NCI-H1417 treated with DMSO at 0.1 percent for 48 hours (cell line): ENCODE results near the gene EPC1.
"Not testable (repeated sequence)": the region's sequence is repeated elsewhere in the genome, so short reads cannot be mapped to it uniquely, and the experiment has no call there.

Experiments used
- DNase-seq: peaks from one replicate; lab custom pipeline; 2025; lab: John Stamatoyannopoulos, UW

The EPC1 gene

GRCh38 chr10:32372000-32372875 lies 25.3 kb upstream of the EPC1 start:
- DNase-seq, result no peak

- no peak for DNase-seq
Measured at GRCh38 chr10:32371101-32371500, 24.1 kb upstream of the EPC1 start.

DNA sequence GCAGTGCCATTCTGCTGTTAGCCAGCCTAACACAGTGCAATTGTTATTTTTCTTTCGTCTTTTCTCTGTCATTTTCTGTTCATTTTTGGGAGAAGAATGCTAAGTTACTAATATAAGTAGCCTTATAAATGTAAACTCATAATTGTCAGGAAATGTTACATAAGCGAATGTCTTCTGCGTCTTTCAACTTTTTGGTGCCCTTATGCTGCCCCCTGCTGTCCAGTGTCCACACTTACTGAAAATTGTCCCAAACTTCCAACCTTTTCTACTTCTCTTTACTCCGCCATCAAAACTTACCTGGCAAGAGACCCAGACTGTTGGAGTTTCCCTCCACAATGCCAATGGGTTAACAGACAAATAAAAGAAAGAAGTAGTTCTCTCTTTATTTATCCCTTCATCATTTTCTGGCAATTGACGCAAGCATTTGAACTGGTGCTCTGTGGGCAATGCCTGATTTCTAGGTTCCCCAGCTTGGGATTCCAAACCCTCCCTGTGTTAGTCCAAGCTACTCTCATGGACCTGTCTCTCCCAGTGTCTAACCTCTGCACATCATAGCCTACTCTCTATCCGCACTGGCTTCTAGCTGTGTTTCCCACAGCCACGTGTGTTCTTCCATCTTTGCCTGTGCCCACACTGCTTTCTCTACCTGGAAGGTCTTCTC lies 21.0 kb upstream of the EPC1 start:
- no peak for DNase-seq

- DNase-seq, result no peak
Measured at GRCh38 chr10:32366588-32366987, 19.6 kb upstream of the EPC1 start.

DNA sequence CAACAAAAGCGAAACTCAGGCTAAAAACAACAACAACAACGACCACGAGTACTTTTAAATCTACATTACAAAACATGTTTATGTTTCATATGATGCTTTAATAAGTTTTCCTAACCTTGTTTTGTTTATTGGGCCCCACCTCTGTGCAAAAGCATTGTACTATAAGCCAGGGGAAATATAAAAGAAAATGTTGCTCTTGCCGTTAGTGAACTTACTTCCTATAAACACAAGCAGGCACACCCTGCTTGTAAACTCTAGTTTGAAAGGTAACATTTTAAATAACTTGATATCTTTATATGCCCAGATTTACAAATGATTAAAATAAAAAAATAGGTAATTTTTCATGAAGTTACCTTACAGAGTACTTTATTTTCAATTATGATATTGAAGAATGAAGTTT lies 19.2 kb upstream of the EPC1 start:
- DNase-seq, result no peak

DNA sequence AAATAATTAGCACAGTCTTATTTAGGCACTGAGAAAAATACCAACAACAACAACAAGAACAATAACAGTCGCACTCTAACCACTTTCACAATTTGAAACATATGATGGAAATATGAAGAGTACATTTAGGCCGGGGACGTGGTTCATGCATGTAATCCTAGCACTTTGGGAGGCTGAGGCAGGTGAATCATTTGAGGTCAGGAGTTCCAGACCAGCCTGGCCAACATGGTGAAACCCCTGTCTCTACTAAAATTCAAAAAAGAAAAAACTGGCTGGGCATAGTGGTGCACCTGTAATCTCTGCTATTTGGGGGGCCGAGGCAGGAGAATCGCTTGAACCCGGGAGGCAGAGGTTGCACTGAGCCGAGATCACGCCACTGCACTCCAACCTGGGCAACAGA lies 18.4 kb upstream of the EPC1 start:
- DNase-seq, result not testable (repeated sequence)

DNA sequence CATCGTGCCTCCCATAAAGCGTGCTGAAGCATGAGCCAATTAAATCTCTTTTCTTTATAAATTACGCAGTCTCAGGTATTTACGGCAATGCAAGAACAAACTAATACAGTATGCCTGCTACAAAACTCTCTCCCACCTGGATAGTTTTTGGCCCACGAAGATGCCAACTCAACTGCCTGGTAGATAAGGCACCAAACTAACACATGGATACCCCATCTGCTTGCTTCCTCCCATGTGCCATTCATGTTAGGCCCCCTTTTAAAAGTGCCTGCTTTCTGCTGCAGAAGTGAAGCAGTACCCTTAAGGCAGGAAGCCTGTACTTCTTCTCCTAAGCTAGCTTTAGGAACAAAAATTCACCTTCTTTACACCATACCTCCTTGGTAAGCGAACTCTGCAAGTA lies 15.6 kb upstream of the EPC1 start:
- DNase-seq, result no peak

DNA sequence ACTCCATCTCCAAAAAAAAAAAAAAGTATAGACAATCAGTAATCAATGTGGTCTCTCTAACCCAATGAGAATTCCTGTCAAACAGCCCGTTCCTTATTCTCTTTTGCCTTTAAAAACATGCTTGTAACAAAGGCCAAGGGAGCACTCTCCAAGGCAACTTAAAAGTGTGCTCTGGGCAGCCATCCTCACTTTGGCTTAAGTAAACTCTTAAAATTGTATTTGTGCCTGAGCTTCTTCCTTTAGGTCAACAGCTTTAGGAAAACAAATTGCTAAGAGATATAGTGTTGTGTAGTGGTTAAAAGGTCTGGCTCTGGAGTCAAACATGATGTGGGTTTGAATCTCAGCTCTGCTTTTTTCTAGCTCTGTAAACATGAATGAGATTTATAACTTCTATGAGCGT lies 13.9 kb upstream of the EPC1 start:
- DNase-seq, result no peak

- no peak for DNase-seq
Measured at GRCh38 chr10:32360241-32360640, 13.3 kb upstream of the EPC1 start.

DNA sequence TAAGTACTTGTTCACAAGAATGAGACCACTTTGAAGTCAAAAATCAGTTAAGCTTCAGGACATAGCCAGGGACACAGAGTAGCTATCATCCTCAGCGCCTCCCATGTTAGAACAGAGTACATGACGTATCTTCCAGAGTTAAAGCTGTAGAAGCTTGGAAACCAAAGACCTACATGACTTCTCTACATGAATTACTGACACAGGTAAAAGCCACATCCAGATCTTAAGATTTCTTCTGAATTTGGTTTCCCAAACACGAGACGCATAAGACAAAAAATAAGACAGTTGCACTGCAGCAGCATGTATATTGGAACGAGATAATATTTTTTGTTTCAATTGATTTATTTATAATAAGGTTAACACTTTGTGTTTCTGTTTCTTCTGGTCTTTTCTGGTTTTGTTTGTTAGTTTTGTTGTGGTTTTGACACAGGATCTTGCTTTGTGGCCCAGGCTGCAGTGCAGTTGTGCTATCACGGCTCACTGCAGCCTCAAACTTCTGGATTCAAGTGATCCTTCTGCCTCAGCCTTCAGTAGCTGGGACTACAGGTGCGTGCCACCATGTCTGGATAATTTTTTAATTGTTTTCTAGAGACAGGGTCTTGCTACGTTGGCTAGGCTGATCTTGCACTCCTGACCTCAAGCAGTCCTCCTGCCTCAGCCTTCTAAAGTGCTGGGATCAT lies 10.2 kb upstream of the EPC1 start:
- no peak for DNase-seq

DNA sequence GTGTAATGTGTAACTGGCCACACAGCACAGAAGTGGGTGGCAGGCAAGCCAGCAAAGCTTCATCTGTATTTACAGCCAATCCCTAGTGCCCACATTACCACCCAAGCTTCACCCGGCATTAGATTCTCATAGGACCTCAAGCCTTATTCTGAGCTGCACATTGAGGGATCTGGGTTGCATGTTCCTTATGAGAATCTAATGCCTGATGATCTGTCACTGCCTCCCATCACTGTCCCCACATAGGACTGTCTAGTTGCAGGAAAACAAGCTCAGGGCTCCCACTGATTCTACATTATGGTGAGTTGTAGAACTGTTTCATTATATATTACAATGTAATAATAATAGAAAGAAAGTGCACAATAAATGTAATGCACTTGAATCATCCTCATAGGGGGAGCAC lies 7.7 kb upstream of the EPC1 start:
- DNase-seq, result not testable (repeated sequence)

DNA sequence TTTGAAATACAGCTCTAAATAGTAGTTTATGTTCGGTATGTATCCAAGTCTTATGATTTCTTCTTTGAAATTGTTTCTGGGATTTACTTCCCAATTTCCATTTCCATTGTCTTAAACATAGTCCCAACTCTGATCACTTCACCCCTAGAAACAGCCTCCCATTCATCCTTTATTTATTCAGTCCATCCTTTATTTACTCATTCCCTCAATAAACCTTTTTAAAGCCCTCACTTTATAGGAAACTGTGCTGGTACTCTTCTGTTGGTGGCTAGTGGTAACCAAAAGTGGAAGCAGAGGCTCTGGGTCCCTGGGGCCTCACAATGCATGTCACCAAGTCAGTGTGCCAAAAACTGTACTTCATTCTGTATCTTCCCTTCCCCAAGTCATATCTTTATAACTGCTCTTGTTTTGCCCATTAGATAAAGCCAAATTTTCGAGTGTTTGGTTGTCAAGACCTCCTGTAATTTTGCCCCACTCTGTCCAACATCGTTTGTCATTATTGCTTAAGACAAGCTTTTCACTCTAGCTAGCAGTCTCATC lies 3.9 kb upstream of the EPC1 start:
- no peak for DNase-seq

DNA sequence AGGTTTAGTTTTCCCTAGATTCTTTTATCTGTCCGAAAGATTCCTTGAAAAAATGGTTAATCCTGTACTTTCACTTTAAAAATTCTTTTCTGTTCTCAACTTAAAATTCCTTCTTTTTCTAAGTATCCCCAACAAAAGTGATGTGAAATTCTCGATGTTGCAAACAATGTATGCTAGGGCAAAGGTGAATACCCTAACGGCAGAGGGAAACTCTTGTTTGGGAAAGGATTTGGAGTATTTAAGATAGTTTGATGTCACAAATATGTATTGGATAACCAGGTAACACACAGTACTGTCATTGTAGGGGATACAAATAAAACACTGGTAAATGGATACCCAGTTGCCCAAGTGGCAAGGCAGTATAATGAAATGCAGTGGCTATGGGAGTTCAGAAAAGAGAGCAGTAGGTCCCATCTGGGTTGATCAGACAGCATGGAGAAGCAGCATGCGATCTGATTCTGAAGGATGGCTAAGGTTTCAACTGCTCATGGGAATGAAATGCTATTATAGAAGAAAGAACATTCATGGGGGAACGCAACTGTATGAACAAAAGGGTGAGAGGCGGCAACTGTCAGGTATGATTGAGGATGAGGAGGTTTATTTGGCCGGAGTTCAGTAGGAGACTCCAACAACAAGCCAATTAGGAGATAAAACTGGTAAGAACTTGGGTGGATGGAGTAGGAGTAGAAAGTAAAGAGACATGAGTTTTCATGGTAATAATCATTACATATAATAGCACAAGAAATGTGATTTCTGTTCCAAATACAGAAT lies 3.2 kb upstream of the EPC1 start:
- DNase-seq, result no peak

DNA sequence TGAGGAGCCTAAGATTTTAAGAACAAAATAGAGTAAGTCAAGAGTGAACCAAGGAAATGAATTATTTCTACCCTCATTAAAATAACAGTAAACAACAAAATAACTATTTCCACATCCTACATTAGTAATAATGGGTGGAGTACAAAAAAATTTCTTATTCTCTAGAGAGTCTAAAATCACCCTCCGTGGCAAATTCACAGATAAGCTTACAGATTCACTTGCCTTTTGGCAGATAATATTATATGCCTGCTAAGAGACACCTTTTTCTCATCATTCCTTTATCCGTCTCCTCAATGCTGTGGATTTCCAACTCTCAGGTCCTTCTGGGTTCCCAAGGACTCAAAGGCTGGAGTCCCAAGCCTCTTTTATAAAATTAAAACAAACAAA lies 2.2 kb upstream of the EPC1 start:
- no peak for DNase-seq

DNA sequence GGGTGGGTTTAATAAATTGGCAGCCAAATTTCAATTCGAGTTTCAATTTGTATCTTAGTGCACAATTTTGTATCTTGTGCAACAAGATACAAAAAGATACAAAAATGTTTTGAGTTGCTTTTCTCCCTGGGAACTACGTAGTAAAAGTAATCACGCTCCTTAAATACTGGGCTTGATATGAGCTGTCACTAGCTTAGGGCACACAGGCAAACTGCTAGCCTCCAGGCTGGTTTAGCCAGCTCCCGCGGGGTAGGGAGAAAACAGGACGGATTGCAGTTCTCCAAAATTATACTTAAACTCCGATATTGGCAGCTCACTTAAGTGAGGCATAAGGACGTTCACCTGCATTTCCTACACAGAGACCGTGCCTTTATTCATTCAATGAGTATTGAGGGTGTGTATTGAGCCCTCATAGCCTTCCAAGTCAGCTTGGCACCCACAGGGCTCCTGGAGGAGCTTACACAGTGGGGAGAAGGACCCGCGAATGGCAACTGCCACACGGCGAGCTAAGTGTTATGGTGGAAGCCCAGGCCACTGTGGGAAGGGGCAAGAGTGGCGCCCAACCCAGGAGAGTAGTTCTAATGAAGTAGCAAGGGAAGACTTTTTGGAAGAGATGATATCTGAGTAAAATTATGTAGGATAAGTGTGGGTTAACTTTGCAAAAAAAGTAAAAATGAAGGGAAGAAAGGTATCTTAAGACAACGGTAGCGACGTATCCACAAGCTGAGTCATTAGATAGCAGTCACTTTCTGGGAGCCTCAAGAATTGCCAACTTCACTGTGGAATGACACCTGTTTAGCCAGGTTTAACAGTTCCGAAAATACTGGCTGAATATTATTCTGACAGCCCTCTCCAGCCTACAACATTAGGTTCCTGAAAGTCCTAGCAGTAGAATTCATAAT lies 1.6 kb upstream of the EPC1 start:
- no peak for DNase-seq

GRCh38 chr10:32347363-32348022 lies 535 bp upstream of the EPC1 start:
- DNase-seq, result no peak

GRCh38 chr10:32346134-32346550 lies 816 bp downstream of the EPC1 start:
- DNase-seq, result peak; percentile 33

DNA sequence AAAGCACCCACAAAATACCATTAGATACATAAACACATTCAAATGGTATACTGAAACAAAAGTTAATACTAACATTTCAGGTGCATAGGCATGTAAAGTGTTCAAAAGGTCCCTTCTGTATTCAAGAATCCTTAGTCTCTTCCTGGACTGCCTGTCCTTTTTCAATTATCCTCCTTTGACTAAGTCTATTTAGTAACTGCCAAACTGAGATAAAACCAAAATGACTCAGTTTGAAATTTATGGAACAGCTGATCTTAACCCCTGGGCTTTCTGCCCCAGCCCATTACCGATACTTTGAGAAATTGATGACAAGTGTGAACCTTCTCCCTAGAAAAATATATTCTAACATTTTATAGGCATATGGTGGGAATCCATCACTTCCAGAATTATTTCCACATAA lies 5.4 kb downstream of the EPC1 start:
- no peak for DNase-seq

DNA sequence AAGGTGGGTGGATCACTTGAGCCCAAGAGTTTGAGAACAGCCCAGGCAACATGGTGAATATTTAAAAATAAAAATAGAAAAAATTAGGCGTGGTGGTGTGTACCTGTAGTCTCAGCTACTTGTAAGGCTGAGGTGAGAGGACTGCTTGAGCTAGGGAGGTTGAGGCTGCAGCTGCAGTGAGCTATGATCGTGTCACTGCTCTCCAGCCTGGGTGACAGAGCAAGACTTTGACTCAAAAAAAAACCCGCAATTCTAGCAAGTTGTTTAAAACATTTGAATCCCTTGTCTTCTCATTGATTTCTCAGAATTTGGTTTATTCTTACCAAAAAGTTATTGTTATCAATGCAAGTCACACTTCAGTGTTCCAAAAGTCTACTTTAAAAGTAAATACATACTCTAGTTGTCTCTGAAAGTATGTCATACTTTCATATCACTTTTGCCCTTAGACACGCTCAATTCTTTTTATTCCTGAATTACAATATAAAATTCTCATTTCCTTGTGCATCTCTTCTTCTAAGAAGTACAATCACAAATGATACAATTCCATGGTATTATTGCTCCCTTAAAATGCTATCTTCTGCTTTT lies 6.3 kb downstream of the EPC1 start:
- no peak for DNase-seq

GRCh38 chr10:32338262-32338661 lies 8.7 kb downstream of the EPC1 start:
- DNase-seq, result no peak
